IPS-20b (cell line): ENCODE results near the gene PTPRM.

Experiments used
- H3K27ac ChIP-seq: one replicate; pipeline ENCODE4 v1.5.1; 2013; ENCODE audit warnings: low read length
- H3K27me3 ChIP-seq: 2 replicates; pipeline ENCODE4 v1.6.1; 2013; ENCODE audit warnings: mild to moderate bottlenecking, low read length, inconsistent platforms; ENCODE audit not compliant: insufficient read depth
- H3K36me3 ChIP-seq: 2 replicates; pipeline ENCODE4 v1.6.1; 2013; ENCODE audit warnings: low read depth, mild to moderate bottlenecking, inconsistent platforms, low read length, moderate library complexity; ENCODE audit not compliant: insufficient read depth
- H3K4me1 ChIP-seq: 2 replicates; pipeline ENCODE4 v1.6.1; 2013; ENCODE audit warnings: mild to moderate bottlenecking, control low read depth, inconsistent platforms, low read length, moderate library complexity; ENCODE audit not compliant: insufficient read depth
- H3K4me3 ChIP-seq: 2 replicates; pipeline ENCODE4 v1.5.1; 2013; ENCODE audit warnings: mild to moderate bottlenecking, low read length, inconsistent platforms
- H3K9ac ChIP-seq: 2 replicates; pipeline ENCODE4 v1.6.1; 2013; ENCODE audit warnings: low read depth, mild to moderate bottlenecking, inconsistent platforms, low read length, moderate library complexity
- H3K9me3 ChIP-seq: 2 replicates; pipeline ENCODE4 v1.6.1; 2013; ENCODE audit warnings: mild to moderate bottlenecking, low read depth, low read length, inconsistent platforms; ENCODE audit not compliant: insufficient read depth

Gene PTPRM

DNA sequence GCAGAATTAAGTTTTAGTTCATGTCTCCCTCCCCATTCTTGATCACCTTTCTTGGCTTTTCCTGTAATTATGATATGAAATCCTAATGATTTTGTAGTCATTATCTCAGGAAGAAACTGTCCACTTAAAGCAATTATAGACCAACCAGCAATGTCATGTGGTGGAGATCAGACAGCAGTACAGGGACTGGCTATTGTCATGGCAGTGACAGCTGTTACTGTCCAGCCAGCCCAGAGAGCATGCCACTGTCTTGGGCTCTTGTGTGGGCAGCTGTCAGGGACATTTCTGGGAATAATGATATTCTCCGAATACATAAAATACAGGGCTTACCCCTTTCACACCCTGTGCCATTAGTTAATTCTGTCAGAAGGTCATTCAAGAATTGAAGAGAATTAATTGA is 686.8 kb downstream of the PTPRM start:
- H3K4me1 ChIP-seq: peaks cover 36% of the 10 kb centered on the region
- H3K27me3 ChIP-seq: no peaks in the 10 kb centered on the region
- H3K9me3 ChIP-seq: no peaks in the 10 kb centered on the region
- no peak overlapping the region for H3K4me3 ChIP-seq
- H3K27ac ChIP-seq: no peak overlapping the region
- H3K36me3 ChIP-seq: no peaks in the 10 kb centered on the region
- H3K9ac ChIP-seq: no peak overlapping the region

- H3K4me3 ChIP-seq: no peak overlapping the region
- no peak overlapping the region for H3K27ac ChIP-seq
- H3K36me3 ChIP-seq: no peaks in the 10 kb centered on the region
- no peaks in the 10 kb centered on the region for H3K27me3 ChIP-seq
- peaks cover 29% of the 10 kb centered on the region for H3K4me1 ChIP-seq
- H3K9me3 ChIP-seq: no peaks in the 10 kb centered on the region
- H3K9ac ChIP-seq: no peak overlapping the region
These were observed 687.5 kb downstream of the PTPRM start for GRCh38 chr18:8254654-8255053.

- H3K27me3 ChIP-seq: no peaks in the 10 kb centered on the region
- H3K9ac ChIP-seq: no peak overlapping the region
- H3K4me3 ChIP-seq: no peak overlapping the region
- H3K36me3 ChIP-seq: no peaks in the 10 kb centered on the region
- H3K9me3 ChIP-seq: no peaks in the 10 kb centered on the region
- no peak overlapping the region for H3K27ac ChIP-seq
- H3K4me1 ChIP-seq: peaks cover 15% of the 10 kb centered on the region
These were observed 690.8 kb downstream of the PTPRM start for GRCh38 chr18:8257851-8258434.

GRCh38 chr18:8260319-8260718 is 693.2 kb downstream of the PTPRM start:
- Histone ChIP-seq H3K27ac (no peak overlapping the region), H3K27me3 (no peaks in the 10 kb centered on the region), H3K36me3 (no peaks in the 10 kb centered on the region), H3K9ac (no peak overlapping the region), H3K9me3 (no peaks in the 10 kb centered on the region), H3K4me1 (peaks cover 13% of the 10 kb centered on the region; the same call in 1 of the 2 replicates), H3K4me3 (no peak overlapping the region)

- H3K27ac ChIP-seq: no peak overlapping the region
- no peaks in the 10 kb centered on the region for H3K27me3 ChIP-seq
- H3K9ac ChIP-seq: no peak overlapping the region
- peaks cover 13% of the 10 kb centered on the region; the same call in 1 of the 2 replicates for H3K4me1 ChIP-seq
- no peaks in the 10 kb centered on the region for H3K36me3 ChIP-seq
- H3K4me3 ChIP-seq: no peak overlapping the region
- H3K9me3 ChIP-seq: no peaks in the 10 kb centered on the region
These were observed 693.7 kb downstream of the PTPRM start for GRCh38 chr18:8260827-8261226.

DNA sequence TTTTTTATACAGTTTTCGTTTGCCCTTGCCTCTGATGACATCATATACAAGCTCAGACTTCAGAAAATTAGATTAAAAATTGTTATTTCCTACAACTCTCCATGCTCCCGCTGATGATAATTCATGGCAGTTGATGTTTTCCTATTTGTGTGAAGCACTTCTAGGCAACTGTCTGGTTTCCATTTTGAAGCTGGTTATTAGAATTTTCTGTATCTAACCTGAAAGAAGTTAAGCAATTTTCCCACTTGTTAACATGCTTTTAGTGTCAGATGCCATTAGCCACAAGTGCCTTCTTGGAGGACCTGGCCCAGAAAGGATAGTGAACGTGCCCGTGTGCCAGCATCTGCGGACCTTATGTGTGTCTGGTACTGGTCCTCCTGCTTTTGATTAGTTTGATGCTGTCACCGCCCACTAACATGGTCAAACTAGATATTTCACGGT is 694.6 kb downstream of the PTPRM start:
- H3K9me3 ChIP-seq: no peaks in the 10 kb centered on the region
- H3K36me3 ChIP-seq: no peaks in the 10 kb centered on the region
- H3K9ac ChIP-seq: no peak overlapping the region
- no peak overlapping the region for H3K4me3 ChIP-seq
- H3K27me3 ChIP-seq: no peaks in the 10 kb centered on the region
- no peak overlapping the region for H3K27ac ChIP-seq
- peaks cover 13% of the 10 kb centered on the region; the same call in 1 of the 2 replicates for H3K4me1 ChIP-seq

DNA sequence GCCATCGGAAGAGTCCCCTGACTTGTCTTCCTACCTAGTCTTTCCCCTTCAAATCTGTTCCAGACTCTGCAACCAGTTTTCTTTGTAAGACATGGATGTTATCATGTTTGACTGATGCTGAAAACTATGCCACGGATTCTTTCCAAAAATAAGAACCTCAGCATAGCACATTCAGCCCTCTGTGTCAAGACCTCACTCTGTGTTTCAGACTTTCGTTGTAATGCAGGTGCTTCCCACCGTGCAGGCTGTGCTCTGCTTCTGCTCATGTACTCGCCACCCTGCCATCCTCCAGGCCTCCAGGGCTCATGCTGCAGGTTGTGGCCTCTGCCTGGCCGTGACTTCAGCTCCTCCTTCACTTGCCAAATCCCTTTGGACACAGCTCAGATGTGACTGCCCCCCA is 695.1 kb downstream of the PTPRM start:
- H3K9ac ChIP-seq: no peak overlapping the region
- H3K36me3 ChIP-seq: no peaks in the 10 kb centered on the region
- H3K27ac ChIP-seq: no peak overlapping the region
- H3K4me1 ChIP-seq: peaks cover 13% of the 10 kb centered on the region; the same call in 1 of the 2 replicates
- H3K27me3 ChIP-seq: no peaks in the 10 kb centered on the region
- H3K9me3 ChIP-seq: no peaks in the 10 kb centered on the region
- no peak overlapping the region for H3K4me3 ChIP-seq

DNA sequence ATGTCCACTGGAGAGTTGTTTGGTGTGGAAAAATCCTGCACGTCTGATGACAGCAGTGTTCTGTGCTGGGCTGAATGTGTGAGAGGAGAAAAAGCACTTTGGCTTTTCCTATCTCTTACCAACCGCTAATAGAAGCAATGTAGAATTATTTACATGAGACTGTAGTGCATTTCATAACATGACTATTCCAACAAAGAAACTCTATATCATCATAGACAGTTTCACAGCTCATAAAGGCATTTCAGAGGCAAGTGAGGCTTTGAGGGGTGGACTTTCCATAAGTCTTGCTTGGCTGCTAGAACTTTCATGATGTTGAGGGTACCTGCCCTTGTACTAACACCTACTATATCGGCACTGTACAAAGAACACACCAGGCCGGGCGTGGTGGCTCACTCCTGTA is 697.0 kb downstream of the PTPRM start:
- Histone ChIP-seq H3K4me3 (no peak overlapping the region), H3K27me3 (no peaks in the 10 kb centered on the region), H3K27ac (no peak overlapping the region), H3K36me3 (no peaks in the 10 kb centered on the region), H3K9me3 (no peaks in the 10 kb centered on the region), H3K9ac (no peak overlapping the region), H3K4me1 (peaks cover 7% of the 10 kb centered on the region; the same call in 1 of the 2 replicates)

DNA sequence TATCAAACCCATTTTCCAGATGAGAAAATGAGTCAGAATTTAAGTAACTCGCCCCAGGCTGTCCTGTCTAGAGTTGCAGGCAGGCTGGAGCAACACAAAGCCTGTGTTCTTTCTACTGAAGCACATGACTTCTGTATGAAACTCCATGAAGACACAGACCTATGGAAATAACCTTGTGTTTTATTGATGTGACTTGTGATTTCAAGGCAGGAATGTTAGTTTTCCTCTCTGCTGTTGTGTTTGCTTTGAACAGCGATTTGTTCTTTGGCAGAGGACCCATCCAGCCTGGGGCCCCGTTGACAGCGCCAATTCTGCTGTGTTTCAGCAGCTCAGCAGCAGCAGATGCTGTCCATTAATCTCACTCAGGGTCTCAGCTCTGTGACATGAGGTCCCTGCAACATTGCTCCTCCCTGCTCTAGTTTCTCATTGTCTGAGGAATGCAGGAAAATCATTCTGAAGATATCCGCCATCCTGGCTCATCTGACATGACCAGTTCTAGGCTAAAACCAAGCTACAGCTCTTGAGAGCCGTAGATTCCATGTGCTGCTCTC is 697.8 kb downstream of the PTPRM start:
- no peak overlapping the region for H3K4me3 ChIP-seq
- no peaks in the 10 kb centered on the region for H3K9me3 ChIP-seq
- H3K9ac ChIP-seq: no peak overlapping the region
- H3K27ac ChIP-seq: no peak overlapping the region
- peaks cover 4% of the 10 kb centered on the region; the same call in 1 of the 2 replicates for H3K4me1 ChIP-seq
- no peaks in the 10 kb centered on the region for H3K36me3 ChIP-seq
- H3K27me3 ChIP-seq: no peaks in the 10 kb centered on the region

GRCh38 chr18:8272254-8272653 is 705.1 kb downstream of the PTPRM start:
- Histone ChIP-seq H3K9ac (no peak overlapping the region), H3K4me1 (no peaks in the 10 kb centered on the region; the same call in 1 of the 2 replicates), H3K9me3 (no peaks in the 10 kb centered on the region), H3K36me3 (no peaks in the 10 kb centered on the region), H3K4me3 (no peak overlapping the region), H3K27me3 (no peaks in the 10 kb centered on the region), H3K27ac (no peak overlapping the region)

- H3K4me1 ChIP-seq: no peaks in the 10 kb centered on the region; the same call in 1 of the 2 replicates
- H3K27me3 ChIP-seq: no peaks in the 10 kb centered on the region
- H3K36me3 ChIP-seq: no peaks in the 10 kb centered on the region
- no peak overlapping the region for H3K9ac ChIP-seq
- H3K4me3 ChIP-seq: no peak overlapping the region
- H3K27ac ChIP-seq: no peak overlapping the region
- H3K9me3 ChIP-seq: no peaks in the 10 kb centered on the region
These were observed 707.3 kb downstream of the PTPRM start for GRCh38 chr18:8274370-8274769.

DNA sequence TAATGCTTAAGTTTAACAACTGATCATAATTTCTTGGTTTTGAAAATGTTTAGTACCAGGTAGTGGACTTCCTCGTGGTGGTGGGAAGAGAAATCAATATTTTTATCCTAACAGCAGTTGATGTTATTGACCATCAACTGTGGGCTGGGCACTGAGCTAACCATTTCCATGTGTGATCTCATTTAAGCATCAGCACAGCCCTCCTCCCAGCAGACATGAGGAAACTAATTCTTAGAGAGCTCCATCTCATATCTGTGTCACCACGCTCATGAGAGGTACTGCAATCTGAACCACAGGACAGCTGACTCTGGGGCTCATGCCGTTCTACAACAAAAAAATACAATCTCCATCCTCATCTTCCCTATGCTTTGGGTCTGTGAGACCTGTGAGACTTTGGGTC is 709.3 kb downstream of the PTPRM start:
- no peak overlapping the region for H3K4me3 ChIP-seq
- H3K36me3 ChIP-seq: no peaks in the 10 kb centered on the region
- H3K9ac ChIP-seq: no peak overlapping the region
- H3K4me1 ChIP-seq: no peaks in the 10 kb centered on the region; the same call in 1 of the 2 replicates
- H3K27me3 ChIP-seq: no peaks in the 10 kb centered on the region
- no peak overlapping the region for H3K27ac ChIP-seq
- no peaks in the 10 kb centered on the region for H3K9me3 ChIP-seq
